Measurements from ENCODE around the gene RLBP1. TPM values are rescaled to one million over a fixed set of nuclear protein-coding genes. Genes with fewer than 3 reads are reported as not detected.

Gene RLBP1
- total and polyA plus RNA-seq, 2 experiments from 2014 or later, result not detected

DNA sequence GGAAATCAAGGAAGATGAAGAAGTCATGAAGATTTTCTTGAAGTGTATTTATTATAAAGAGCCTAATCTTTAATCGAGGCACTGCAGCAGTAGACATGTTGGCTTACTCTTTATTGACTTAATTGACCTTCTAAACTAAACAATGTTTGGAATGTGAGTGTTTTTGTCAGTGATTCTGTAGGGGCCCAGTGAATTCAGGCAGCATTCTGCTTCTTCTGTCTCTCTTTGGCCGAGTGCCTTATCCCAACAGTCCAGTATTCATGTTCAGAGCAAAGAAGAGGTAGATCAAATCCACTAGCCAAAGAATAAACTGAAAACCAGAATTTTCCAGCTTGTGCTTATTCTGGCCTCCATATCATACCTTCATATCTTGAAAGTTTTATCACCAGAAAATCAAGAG, 55.7 kb downstream of the RLBP1 start:
- H3K4me3 ChIP-seq, result no peak overlapping the region
- H3K27ac Mint-ChIP-seq, result peak overlapping the region; percentile 26; the same call in 1 of the 2 replicates
- H3K27ac ChIP-seq (ENCODE audit: low read depth), result no peak overlapping the region
- H3K4me3 Mint-ChIP-seq, result peak overlapping the region; percentile 12; the same call in 1 of the 3 replicates
- no peaks in the 10 kb centered on the region for H3K27me3 Mint-ChIP-seq (ENCODE audit: insufficient read depth, low read depth, poor library complexity)
- H4K20me1 ChIP-seq (replicated peaks; ENCODE audit: insufficient read depth), result no peaks in the 10 kb centered on the region
- peak; percentile 36 for DNase-seq (ENCODE audit: low spot score)
- H3K36me3 ChIP-seq (ENCODE audit: insufficient read depth), result no peaks in the 10 kb centered on the region
- peak; percentile 65 for ATAC-seq
- H3K4me1 Mint-ChIP-seq, result peaks cover 22% of the 10 kb centered on the region
- no peaks in the 10 kb centered on the region for H3K36me3 Mint-ChIP-seq (ENCODE audit: low read depth)
- H3K4me1 ChIP-seq (ENCODE audit: insufficient read depth), result peaks cover 14% of the 10 kb centered on the region
- H3K4me2 ChIP-seq, result peak overlapping the region; percentile 19; the same call in 1 of the 2 replicates
- H3K79me2 ChIP-seq (replicated peaks; ENCODE audit: insufficient read depth), result no peaks in the 10 kb centered on the region
- H3K9me3 Mint-ChIP-seq, result no peaks in the 10 kb centered on the region
- H2AFZ ChIP-seq, result no peak overlapping the region
- no peaks in the 10 kb centered on the region for H3K9me2 ChIP-seq (ENCODE audit: insufficient read depth)
- TF ChIP-seq EZH2 (IDR thresholded peaks at IDR 0.05; ENCODE audit: low read depth, unreplicated experiment), result no peak
- TF ChIP-seq CREB1 (CRISPR knock-in tag; IDR thresholded peaks at IDR 0.05; ENCODE audit: low read depth), result no peak
- TF ChIP-seq, protein P1, sequence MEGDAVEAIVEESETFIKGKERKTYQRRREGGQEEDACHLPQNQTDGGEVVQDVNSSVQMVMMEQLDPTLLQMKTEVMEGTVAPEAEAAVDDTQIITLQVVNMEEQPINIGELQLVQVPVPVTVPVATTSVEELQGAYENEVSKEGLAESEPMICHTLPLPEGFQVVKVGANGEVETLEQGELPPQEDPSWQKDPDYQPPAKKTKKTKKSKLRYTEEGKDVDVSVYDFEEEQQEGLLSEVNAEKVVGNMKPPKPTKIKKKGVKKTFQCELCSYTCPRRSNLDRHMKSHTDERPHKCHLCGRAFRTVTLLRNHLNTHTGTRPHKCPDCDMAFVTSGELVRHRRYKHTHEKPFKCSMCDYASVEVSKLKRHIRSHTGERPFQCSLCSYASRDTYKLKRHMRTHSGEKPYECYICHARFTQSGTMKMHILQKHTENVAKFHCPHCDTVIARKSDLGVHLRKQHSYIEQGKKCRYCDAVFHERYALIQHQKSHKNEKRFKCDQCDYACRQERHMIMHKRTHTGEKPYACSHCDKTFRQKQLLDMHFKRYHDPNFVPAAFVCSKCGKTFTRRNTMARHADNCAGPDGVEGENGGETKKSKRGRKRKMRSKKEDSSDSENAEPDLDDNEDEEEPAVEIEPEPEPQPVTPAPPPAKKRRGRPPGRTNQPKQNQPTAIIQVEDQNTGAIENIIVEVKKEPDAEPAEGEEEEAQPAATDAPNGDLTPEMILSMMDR (conservative IDR thresholded peaks at IDR 0.05; ENCODE audit: low read depth in 2 of 2), result no peak
- no peak for TF ChIP-seq NANOG (IDR thresholded peaks at IDR 0.05; ENCODE audit: borderline replicate concordance)
- TF ChIP-seq POLR2AphosphoS5 (IDR thresholded peaks at IDR 0.05; ENCODE audit: low read depth), result no peak
- TF ChIP-seq, protein P2, sequence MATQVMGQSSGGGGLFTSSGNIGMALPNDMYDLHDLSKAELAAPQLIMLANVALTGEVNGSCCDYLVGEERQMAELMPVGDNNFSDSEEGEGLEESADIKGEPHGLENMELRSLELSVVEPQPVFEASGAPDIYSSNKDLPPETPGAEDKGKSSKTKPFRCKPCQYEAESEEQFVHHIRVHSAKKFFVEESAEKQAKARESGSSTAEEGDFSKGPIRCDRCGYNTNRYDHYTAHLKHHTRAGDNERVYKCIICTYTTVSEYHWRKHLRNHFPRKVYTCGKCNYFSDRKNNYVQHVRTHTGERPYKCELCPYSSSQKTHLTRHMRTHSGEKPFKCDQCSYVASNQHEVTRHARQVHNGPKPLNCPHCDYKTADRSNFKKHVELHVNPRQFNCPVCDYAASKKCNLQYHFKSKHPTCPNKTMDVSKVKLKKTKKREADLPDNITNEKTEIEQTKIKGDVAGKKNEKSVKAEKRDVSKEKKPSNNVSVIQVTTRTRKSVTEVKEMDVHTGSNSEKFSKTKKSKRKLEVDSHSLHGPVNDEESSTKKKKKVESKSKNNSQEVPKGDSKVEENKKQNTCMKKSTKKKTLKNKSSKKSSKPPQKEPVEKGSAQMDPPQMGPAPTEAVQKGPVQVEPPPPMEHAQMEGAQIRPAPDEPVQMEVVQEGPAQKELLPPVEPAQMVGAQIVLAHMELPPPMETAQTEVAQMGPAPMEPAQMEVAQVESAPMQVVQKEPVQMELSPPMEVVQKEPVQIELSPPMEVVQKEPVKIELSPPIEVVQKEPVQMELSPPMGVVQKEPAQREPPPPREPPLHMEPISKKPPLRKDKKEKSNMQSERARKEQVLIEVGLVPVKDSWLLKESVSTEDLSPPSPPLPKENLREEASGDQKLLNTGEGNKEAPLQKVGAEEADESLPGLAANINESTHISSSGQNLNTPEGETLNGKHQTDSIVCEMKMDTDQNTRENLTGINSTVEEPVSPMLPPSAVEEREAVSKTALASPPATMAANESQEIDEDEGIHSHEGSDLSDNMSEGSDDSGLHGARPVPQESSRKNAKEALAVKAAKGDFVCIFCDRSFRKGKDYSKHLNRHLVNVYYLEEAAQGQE (IDR thresholded peaks at IDR 0.05; ENCODE audit: unreplicated experiment), result no peak
- TF ChIP-seq ZNF114 (CRISPR knock-in tag; IDR thresholded peaks at IDR 0.05), result no peak
- no peak for TF ChIP-seq EZH2phosphoT487 (IDR thresholded peaks at IDR 0.05; ENCODE audit: unreplicated experiment)
- no peak for TF ChIP-seq STAT1 (IDR thresholded peaks at IDR 0.05; ENCODE audit: unreplicated experiment)
- TF ChIP-seq, protein P3, sequence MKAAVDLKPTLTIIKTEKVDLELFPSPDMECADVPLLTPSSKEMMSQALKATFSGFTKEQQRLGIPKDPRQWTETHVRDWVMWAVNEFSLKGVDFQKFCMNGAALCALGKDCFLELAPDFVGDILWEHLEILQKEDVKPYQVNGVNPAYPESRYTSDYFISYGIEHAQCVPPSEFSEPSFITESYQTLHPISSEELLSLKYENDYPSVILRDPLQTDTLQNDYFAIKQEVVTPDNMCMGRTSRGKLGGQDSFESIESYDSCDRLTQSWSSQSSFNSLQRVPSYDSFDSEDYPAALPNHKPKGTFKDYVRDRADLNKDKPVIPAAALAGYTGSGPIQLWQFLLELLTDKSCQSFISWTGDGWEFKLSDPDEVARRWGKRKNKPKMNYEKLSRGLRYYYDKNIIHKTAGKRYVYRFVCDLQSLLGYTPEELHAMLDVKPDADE (IDR thresholded peaks at IDR 0.05), result no peak
- TF ChIP-seq JUNB (IDR thresholded peaks at IDR 0.05; ENCODE audit: unreplicated experiment), result no peak
- TF ChIP-seq, protein P4, sequence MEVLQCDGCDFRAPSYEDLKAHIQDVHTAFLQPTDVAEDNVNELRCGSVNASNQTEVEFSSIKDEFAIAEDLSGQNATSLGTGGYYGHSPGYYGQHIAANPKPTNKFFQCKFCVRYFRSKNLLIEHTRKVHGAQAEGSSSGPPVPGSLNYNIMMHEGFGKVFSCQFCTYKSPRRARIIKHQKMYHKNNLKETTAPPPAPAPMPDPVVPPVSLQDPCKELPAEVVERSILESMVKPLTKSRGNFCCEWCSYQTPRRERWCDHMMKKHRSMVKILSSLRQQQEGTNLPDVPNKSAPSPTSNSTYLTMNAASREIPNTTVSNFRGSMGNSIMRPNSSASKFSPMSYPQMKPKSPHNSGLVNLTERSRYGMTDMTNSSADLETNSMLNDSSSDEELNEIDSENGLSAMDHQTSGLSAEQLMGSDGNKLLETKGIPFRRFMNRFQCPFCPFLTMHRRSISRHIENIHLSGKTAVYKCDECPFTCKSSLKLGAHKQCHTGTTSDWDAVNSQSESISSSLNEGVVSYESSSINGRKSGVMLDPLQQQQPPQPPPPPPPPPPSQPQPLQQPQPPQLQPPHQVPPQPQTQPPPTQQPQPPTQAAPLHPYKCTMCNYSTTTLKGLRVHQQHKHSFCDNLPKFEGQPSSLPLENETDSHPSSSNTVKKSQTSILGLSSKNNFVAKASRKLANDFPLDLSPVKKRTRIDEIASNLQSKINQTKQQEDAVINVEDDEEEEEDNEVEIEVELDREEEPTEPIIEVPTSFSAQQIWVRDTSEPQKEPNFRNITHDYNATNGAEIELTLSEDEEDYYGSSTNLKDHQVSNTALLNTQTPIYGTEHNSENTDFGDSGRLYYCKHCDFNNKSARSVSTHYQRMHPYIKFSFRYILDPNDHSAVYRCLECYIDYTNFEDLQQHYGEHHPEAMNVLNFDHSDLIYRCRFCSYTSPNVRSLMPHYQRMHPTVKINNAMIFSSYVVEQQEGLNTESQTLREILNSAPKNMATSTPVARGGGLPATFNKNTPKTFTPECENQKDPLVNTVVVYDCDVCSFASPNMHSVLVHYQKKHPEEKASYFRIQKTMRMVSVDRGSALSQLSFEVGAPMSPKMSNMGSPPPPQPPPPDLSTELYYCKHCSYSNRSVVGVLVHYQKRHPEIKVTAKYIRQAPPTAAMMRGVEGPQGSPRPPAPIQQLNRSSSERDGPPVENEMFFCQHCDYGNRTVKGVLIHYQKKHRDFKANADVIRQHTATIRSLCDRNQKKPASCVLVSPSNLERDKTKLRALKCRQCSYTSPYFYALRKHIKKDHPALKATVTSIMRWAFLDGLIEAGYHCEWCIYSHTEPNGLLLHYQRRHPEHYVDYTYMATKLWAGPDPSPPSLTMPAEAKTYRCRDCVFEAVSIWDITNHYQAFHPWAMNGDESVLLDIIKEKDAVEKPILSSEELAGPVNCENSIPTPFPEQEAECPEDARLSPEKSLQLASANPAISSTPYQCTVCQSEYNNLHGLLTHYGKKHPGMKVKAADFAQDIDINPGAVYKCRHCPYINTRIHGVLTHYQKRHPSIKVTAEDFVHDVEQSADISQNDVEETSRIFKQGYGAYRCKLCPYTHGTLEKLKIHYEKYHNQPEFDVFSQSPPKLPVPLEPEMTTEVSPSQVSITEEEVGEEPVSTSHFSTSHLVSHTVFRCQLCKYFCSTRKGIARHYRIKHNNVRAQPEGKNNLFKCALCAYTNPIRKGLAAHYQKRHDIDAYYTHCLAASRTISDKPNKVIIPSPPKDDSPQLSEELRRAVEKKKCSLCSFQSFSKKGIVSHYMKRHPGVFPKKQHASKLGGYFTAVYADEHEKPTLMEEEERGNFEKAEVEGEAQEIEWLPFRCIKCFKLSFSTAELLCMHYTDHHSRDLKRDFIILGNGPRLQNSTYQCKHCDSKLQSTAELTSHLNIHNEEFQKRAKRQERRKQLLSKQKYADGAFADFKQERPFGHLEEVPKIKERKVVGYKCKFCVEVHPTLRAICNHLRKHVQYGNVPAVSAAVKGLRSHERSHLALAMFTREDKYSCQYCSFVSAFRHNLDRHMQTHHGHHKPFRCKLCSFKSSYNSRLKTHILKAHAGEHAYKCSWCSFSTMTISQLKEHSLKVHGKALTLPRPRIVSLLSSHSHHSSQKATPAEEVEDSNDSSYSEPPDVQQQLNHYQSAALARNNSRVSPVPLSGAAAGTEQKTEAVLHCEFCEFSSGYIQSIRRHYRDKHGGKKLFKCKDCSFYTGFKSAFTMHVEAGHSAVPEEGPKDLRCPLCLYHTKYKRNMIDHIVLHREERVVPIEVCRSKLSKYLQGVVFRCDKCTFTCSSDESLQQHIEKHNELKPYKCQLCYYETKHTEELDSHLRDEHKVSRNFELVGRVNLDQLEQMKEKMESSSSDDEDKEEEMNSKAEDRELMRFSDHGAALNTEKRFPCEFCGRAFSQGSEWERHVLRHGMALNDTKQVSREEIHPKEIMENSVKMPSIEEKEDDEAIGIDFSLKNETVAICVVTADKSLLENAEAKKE (CRISPR knock-in tag; IDR thresholded peaks at IDR 0.05), result no peak
- TF ChIP-seq ZNF331 (CRISPR knock-in tag; IDR thresholded peaks at IDR 0.05; ENCODE audit: low read depth), result no peak
- H3F3A ChIP-seq (replicated peaks; ENCODE audit: low read depth), result no peaks in the 10 kb centered on the region
- no peaks in the 10 kb centered on the region for H3K27me3 ChIP-seq (ENCODE audit: insufficient read depth)
